Stimulated activated naive B cell treated with anti-CD40 and anti-IgM and Interleukin-4, amounts not matched to agents 10 μg/mL and 1 μg/mL and 100 μg/mL, for 72 hours (primary cell): Measurements from ENCODE around the gene PCYT2.

Experiments used
- ATAC-seq, 2 donors: fragments of 150-1000 bp; cut with Tn5 transposase; replicated peaks; 2 replicates each; pipeline ENCODE4 v1.10.0; 2021; ENCODE audit warnings: moderate library complexity in 1 of 2
- DNase-seq: peaks from one replicate; pipeline ENCODE4 v3.0.0; 2021
- H3K27ac Mint-ChIP-seq: one replicate; pipeline ENCODE4 v1.8.0; 2022; ENCODE audit warnings: mild to moderate bottlenecking, mixed read lengths
- H3K27me3 Mint-ChIP-seq, 2 donors: one replicate each; pipeline ENCODE4 v1.8.0; 2022; ENCODE audit warnings: mixed read lengths in 2 of 2
- H3K36me3 Mint-ChIP-seq, 2 donors: one replicate each; pipeline ENCODE4 v1.8.0; 2022; ENCODE audit warnings: mixed read lengths in 2 of 2, mild to moderate bottlenecking in 1 of 2
- H3K4me1 Mint-ChIP-seq, 2 donors: one replicate each; pipeline ENCODE4 v1.8.0; 2022; ENCODE audit warnings: mixed read lengths in 2 of 2, mild to moderate bottlenecking in 1 of 2
- H3K4me3 Mint-ChIP-seq, 2 donors: one replicate each; pipeline ENCODE4 v1.8.0; 2022; ENCODE audit warnings: mild to moderate bottlenecking in 2 of 2, mixed read lengths in 2 of 2, moderate library complexity in 1 of 2
- H3K9me3 Mint-ChIP-seq, 2 donors: one replicate each; pipeline ENCODE4 v1.8.0; 2022; ENCODE audit warnings: mixed read lengths in 2 of 2, mild to moderate bottlenecking in 1 of 2

The PCYT2 gene

GRCh38 chr17:81907219-81908145, 3.7 kb downstream of the PCYT2 start:
- Mint-ChIP-seq H3K4me1 (peaks cover 14 to 23% of the 10 kb centered on the region in 2 donors), H3K27ac (no peak overlapping the region), H3K9me3 (no peaks in the 10 kb centered on the region), H3K36me3 (peaks cover 30 to 41% of the 10 kb centered on the region in 2 donors), H3K27me3 (no peaks in the 10 kb centered on the region), H3K4me3 (no peak overlapping the region)
- no peak for ATAC-seq
- DNase-seq: no peak

- peak overlapping the region; percentile 31 for H3K27ac Mint-ChIP-seq
- ATAC-seq (no peak), DNase-seq (no peak)
- peaks cover 10 to 20% of the 10 kb centered on the region in 2 donors for H3K4me1 Mint-ChIP-seq
- H3K9me3 Mint-ChIP-seq: no peaks in the 10 kb centered on the region
- H3K27me3 Mint-ChIP-seq: no peaks in the 10 kb centered on the region
- no peak overlapping the region for H3K4me3 Mint-ChIP-seq
- peaks cover 23 to 36% of the 10 kb centered on the region in 2 donors for H3K36me3 Mint-ChIP-seq
Measured at GRCh38 chr17:81906476-81907218, 4.6 kb downstream of the PCYT2 start.

GRCh38 chr17:81905993-81906392, 5.2 kb downstream of the PCYT2 start:
- H3K9me3 Mint-ChIP-seq: no peaks in the 10 kb centered on the region
- no peak for DNase-seq
- H3K27me3 Mint-ChIP-seq: peaks cover 4 to 6% of the 10 kb centered on the region in 2 donors
- H3K36me3 Mint-ChIP-seq: peaks cover 26 to 33% of the 10 kb centered on the region in 2 donors
- peaks cover 10 to 17% of the 10 kb centered on the region in 2 donors for H3K4me1 Mint-ChIP-seq
- no peak overlapping the region for H3K4me3 Mint-ChIP-seq
- H3K27ac Mint-ChIP-seq: no peak overlapping the region
- no peak for ATAC-seq

GRCh38 chr17:81905424-81905875, 5.7 kb downstream of the PCYT2 start:
- H3K4me3 Mint-ChIP-seq: no peak overlapping the region
- H3K36me3 Mint-ChIP-seq: peaks cover 32 to 39% of the 10 kb centered on the region in 2 donors
- ATAC-seq (no peak), DNase-seq (no peak)
- H3K27ac Mint-ChIP-seq: no peak overlapping the region
- H3K9me3 Mint-ChIP-seq: no peaks in the 10 kb centered on the region
- peaks cover 8 to 12% of the 10 kb centered on the region in 2 donors for H3K27me3 Mint-ChIP-seq
- peaks cover 13 to 14% of the 10 kb centered on the region in 2 donors for H3K4me1 Mint-ChIP-seq

- Mint-ChIP-seq H3K27ac (no peak overlapping the region), H3K27me3 (peaks cover 8 to 16% of the 10 kb centered on the region in 2 donors), H3K4me3 (no peak overlapping the region), H3K9me3 (no peaks in the 10 kb centered on the region), H3K36me3 (peaks cover 38 to 45% of the 10 kb centered on the region in 2 donors), H3K4me1 (peaks cover 7 to 8% of the 10 kb centered on the region in 2 donors)
- no peak for ATAC-seq
- no peak for DNase-seq
Measured at GRCh38 chr17:81904600-81905423, 6.4 kb downstream of the PCYT2 start.

GRCh38 chr17:81903896-81904599, 7.2 kb downstream of the PCYT2 start:
- DNase-seq (no peak), ATAC-seq (no peak)
- H3K36me3 Mint-ChIP-seq: peaks cover 40 to 50% of the 10 kb centered on the region in 2 donors
- H3K27me3 Mint-ChIP-seq: peaks cover 8 to 16% of the 10 kb centered on the region in 2 donors
- no peak overlapping the region for H3K4me3 Mint-ChIP-seq
- H3K4me1 Mint-ChIP-seq: peaks cover 0 to 6% of the 10 kb centered on the region in 2 donors
- H3K9me3 Mint-ChIP-seq: no peaks in the 10 kb centered on the region
- H3K27ac Mint-ChIP-seq: peak overlapping the region; percentile 39

- Mint-ChIP-seq H3K27me3 (peaks cover 8 to 16% of the 10 kb centered on the region in 2 donors), H3K9me3 (no peaks in the 10 kb centered on the region), H3K4me1 (peaks cover 0 to 6% of the 10 kb centered on the region in 2 donors), H3K27ac (no peak overlapping the region), H3K4me3 (no peak overlapping the region), H3K36me3 (peaks cover 37 to 50% of the 10 kb centered on the region in 2 donors)
- no peak for DNase-seq
- no peak for ATAC-seq
Measured at GRCh38 chr17:81903415-81903831, 7.8 kb downstream of the PCYT2 start.

- H3K4me3 Mint-ChIP-seq: peak overlapping the region in 1 of 2 donors; percentile 8
- H3K4me1 Mint-ChIP-seq: peaks cover 0 to 6% of the 10 kb centered on the region in 2 donors
- no peak overlapping the region for H3K27ac Mint-ChIP-seq
- peaks cover 31 to 48% of the 10 kb centered on the region in 2 donors for H3K36me3 Mint-ChIP-seq
- H3K27me3 Mint-ChIP-seq: peaks cover 8 to 16% of the 10 kb centered on the region in 2 donors
- H3K9me3 Mint-ChIP-seq: no peaks in the 10 kb centered on the region
- ATAC-seq: peak; percentile 42 to 57
- no peak for DNase-seq
Measured at GRCh38 chr17:81902653-81903414, 8.4 kb downstream of the PCYT2 start.

GRCh38 chr17:81902023-81902652, 9.1 kb downstream of the PCYT2 start, which contains the start of gene NPB:
TSS of gene NPB (plus strand) at chr17:81902238. CDS start at chr17:81902278, 40 bp downstream.
- H3K4me3 Mint-ChIP-seq: peak within 1 kb of the TSS; percentile 8 to 22
- H3K27ac Mint-ChIP-seq: no peak within 1 kb of the TSS
- ATAC-seq (peak; percentile 63 to 66), DNase-seq (no peak)
- peaks cover 8 to 16% of the 10 kb centered on the region in 2 donors for H3K27me3 Mint-ChIP-seq
- peaks cover 32 to 45% of the 10 kb centered on the region in 2 donors for H3K36me3 Mint-ChIP-seq
- peaks cover 0 to 6% of the 10 kb centered on the region in 2 donors for H3K4me1 Mint-ChIP-seq
- H3K9me3 Mint-ChIP-seq: no peaks in the 10 kb centered on the region

GRCh38 chr17:81901167-81902022, 9.8 kb downstream of the PCYT2 start:
- H3K4me3 Mint-ChIP-seq: peak overlapping the region in 1 of 2 donors; percentile 22
- ATAC-seq: peak; percentile 15 to 33
- peaks cover 8 to 16% of the 10 kb centered on the region in 2 donors for H3K27me3 Mint-ChIP-seq
- no peaks in the 10 kb centered on the region for H3K9me3 Mint-ChIP-seq
- no peak overlapping the region for H3K27ac Mint-ChIP-seq
- no peak for DNase-seq
- H3K4me1 Mint-ChIP-seq: peaks cover 0 to 6% of the 10 kb centered on the region in 2 donors
- peaks cover 31 to 43% of the 10 kb centered on the region in 2 donors for H3K36me3 Mint-ChIP-seq

GRCh38 chr17:81900181-81900820, 10.9 kb downstream of the PCYT2 start:
- H3K9me3 Mint-ChIP-seq: no peaks in the 10 kb centered on the region
- peaks cover 37 to 51% of the 10 kb centered on the region in 2 donors for H3K36me3 Mint-ChIP-seq
- H3K27me3 Mint-ChIP-seq: peaks cover 8 to 16% of the 10 kb centered on the region in 2 donors
- H3K27ac Mint-ChIP-seq: no peak overlapping the region
- H3K4me1 Mint-ChIP-seq: peaks cover 0 to 6% of the 10 kb centered on the region in 2 donors
- DNase-seq (no peak), ATAC-seq (no peak)
- no peak overlapping the region for H3K4me3 Mint-ChIP-seq
